Neural progenitor cell (in vitro differentiated cells): Measurements from ENCODE around the gene MYOZ3.

Experiments
- CTCF ChIP-seq: fragments of 200-600 bp; sonication (generic); IDR thresholded peaks from 2 replicates; pipeline ENCODE4 v1.5.1; 2017; ENCODE audit warnings: antibody characterized with exemption, mild to moderate bottlenecking
- EZH2phosphoT487 ChIP-seq: fragments of 200-600 bp; sonication (generic); IDR thresholded peaks from 2 replicates; pipeline ENCODE4 v1.6.1; 2017; ENCODE audit warnings: antibody characterized with exemption

GRCh38 chr5:150631326-150631701, 29.7 kb upstream of the MYOZ3 start:
- no peak for TF ChIP-seq CTCF
- TF ChIP-seq EZH2phosphoT487, result no peak
